ENCODE results near the gene PRPF4.

- TF ChIP-seq, protein P1, sequence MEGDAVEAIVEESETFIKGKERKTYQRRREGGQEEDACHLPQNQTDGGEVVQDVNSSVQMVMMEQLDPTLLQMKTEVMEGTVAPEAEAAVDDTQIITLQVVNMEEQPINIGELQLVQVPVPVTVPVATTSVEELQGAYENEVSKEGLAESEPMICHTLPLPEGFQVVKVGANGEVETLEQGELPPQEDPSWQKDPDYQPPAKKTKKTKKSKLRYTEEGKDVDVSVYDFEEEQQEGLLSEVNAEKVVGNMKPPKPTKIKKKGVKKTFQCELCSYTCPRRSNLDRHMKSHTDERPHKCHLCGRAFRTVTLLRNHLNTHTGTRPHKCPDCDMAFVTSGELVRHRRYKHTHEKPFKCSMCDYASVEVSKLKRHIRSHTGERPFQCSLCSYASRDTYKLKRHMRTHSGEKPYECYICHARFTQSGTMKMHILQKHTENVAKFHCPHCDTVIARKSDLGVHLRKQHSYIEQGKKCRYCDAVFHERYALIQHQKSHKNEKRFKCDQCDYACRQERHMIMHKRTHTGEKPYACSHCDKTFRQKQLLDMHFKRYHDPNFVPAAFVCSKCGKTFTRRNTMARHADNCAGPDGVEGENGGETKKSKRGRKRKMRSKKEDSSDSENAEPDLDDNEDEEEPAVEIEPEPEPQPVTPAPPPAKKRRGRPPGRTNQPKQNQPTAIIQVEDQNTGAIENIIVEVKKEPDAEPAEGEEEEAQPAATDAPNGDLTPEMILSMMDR (IDR thresholded peaks at IDR 0.05), result no peak
- TF ChIP-seq POLR2AphosphoS5 (IDR thresholded peaks at IDR 0.05) (no peak), POLR2A (IDR thresholded peaks at IDR 0.05) (no peak), EP300 (IDR thresholded peaks at IDR 0.05) (no peak)
Observed at GRCh38 chr9:113293285-113293878, 17.9 kb downstream of the PRPF4 start.

All from gastroesophageal sphincter (tissue), 3 donors.